H1 (cell line): ENCODE data around the gene MAP4. TPM values are rescaled to one million over a fixed set of nuclear protein-coding genes. Genes with fewer than 3 reads are reported as not detected.

Experiments used
- CHD7 ChIP-seq: fragments of 300-600 bp; sonication (generic); IDR thresholded peaks from 2 replicates; pipeline ENCODE4 v1.7.1; 2012; ENCODE audit warnings: low read length, moderate library complexity, mild to moderate bottlenecking, inconsistent platforms; ENCODE audit not compliant: insufficient replicate concordance
- MAX ChIP-seq: IDR thresholded peaks from 2 replicates; pipeline ENCODE4 v1.6.1; 2012; ENCODE audit warnings: inconsistent platforms
- POLR2A ChIP-seq, 2 experiments: IDR thresholded peaks; 1 replicate in 1 of 2; 2 replicates in 1 of 2; pipeline ENCODE4 v1.6.1; 2011; ENCODE audit warnings: low read depth in 2 of 2, low read length in 2 of 2, mild to moderate bottlenecking in 2 of 2; ENCODE audit errors: control extremely low read depth in 1 of 2
- RXRA ChIP-seq: IDR thresholded peaks from 2 replicates; pipeline ENCODE4 v1.6.1; 2011; ENCODE audit warnings: low read depth, mild to moderate bottlenecking, low read length, moderate library complexity; ENCODE audit not compliant: insufficient read depth
- SIRT6 ChIP-seq: IDR thresholded peaks from one replicate; pipeline ENCODE4 v1.7.1; 2012; ENCODE audit warnings: low read length, inconsistent platforms
- SRF ChIP-seq: IDR thresholded peaks from 2 replicates; pipeline ENCODE4 v1.6.1; 2011; ENCODE audit warnings: mild to moderate bottlenecking, low read depth, low read length, moderate library complexity
- TAF1 ChIP-seq: IDR thresholded peaks from 2 replicates; pipeline ENCODE4 v1.6.1; 2011; ENCODE audit warnings: mild to moderate bottlenecking, low read depth, low read length
- YY1 ChIP-seq: IDR thresholded peaks from 2 replicates; pipeline ENCODE4 v1.6.1; 2011; ENCODE audit warnings: low read depth, mild to moderate bottlenecking, low read length
- ZNF274 ChIP-seq: IDR thresholded peaks from 2 replicates; pipeline ENCODE4 v1.7.0; 2012; ENCODE audit warnings: low read length, borderline replicate concordance; ENCODE audit errors: extremely low read depth
- polyA plus RNA-seq, 7 experiments: library from polyadenylated mRNA; depleted of rRNA in 3 of 7; stranded (reverse) in 5 of 7; unstranded in 2 of 7; fragments of >200 nt in 5 of 7; fragments of 200-250 nt in 2 of 7; gene quantifications; 1 replicate in 5 of 7; 2 replicates in 1 of 7; 4 replicates in 1 of 7; pipeline versions ENCODE4 v1.2.1 to v1.2.3, GENCODE V29; 2011 to 2013; ENCODE audit warnings: missing spikeins in 2 of 7, mixed read lengths in 2 of 7
- total RNA-seq: library from RNA; stranded (reverse); fragmentation: NEBNext Ultra II Directional; extraction: Animal tissue kit (Norgen Biotek cat#: 25700); gene quantifications from 2 replicates; pipeline ENCODE4 v1.2.1, GENCODE V29; 2021

MAP4 gene
- total and polyA plus RNA-seq, 2 of the 8 experiments (the other 6 are each of a cell fraction or from before 2014, with no cell fraction given) = 67.0 to 179 TPM

GRCh38 chr3:48014358-48014757, 1.9 kb downstream of the MAP4 start (continued):
- no peak for TF ChIP-seq CHD7
- no peak for TF ChIP-seq SIRT6
- TF ChIP-seq YY1 = no peak
- TF ChIP-seq SRF = no peak
- no peak for TF ChIP-seq ZNF274
- TF ChIP-seq MAX = no peak
- TF ChIP-seq TAF1 = no peak
- no peak for TF ChIP-seq POLR2A (IDR thresholded peaks at IDR 0.05; ENCODE audit: control extremely low read depth in 1 of 2, low read depth in 2 of 2, low read length in 2 of 2)
- no peak for TF ChIP-seq RXRA
- TF ChIP-seq, all 59 proteins: peak for 0
